ENCODE results near the gene SIRT3. TPM values are rescaled to one million over a fixed set of nuclear protein-coding genes. Genes with fewer than 3 reads are reported as not detected.

The SIRT3 gene
- total and polyA plus RNA-seq, 4 donors: 9.9 to 17.1 (median 14.6) TPM

DNA sequence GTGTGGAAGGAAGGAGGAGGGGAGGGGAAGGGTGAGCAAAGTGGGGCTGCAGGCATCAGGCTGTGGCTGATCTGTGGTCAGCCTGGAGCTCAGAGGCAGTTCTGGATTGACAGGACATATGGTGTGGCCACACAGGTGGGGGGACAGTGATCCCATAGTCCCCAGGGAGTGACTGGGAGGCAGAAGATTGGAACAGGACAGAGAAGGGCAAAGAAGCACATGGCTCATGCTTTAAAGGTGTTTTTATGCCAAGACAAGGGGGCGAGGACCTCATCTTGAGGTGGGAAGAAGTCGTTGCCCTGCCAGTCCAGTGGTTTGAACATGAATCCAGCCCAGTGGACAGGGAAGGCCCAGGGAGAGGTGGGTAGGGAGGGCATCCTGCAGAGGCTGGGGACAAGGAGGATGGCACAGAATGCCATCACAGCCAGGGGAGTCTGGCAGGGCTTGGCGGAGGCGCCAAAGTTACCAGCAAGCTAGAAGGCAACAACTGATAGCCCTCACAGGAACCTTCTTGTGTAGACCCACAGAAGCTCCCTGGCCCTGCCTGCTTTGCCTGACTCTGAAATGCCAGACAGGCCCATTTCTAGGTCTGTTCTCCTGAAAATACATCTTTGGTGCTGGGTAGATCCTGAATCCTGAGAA lies 32.1 kb downstream of the SIRT3 start:
- no peaks in the 10 kb centered on the region for H3K9me3 ChIP-seq (ENCODE audit: control insufficient read depth in 4 of 4, low read length in 3 of 4)
- DNase-seq (ENCODE audit: low spot score): no peak
- H3K4me1 ChIP-seq (ENCODE audit: control insufficient read depth in 4 of 4, insufficient read depth in 4 of 4, low read length in 3 of 4): peaks cover 3 to 24% (median 14%) of the 10 kb centered on the region in 4 donors
- no peak overlapping the region for H3K27ac ChIP-seq (ENCODE audit: low read depth in 1 of 2, low read length in 2 of 2)
- H3K36me3 ChIP-seq (ENCODE audit: control insufficient read depth in 4 of 4, insufficient read depth in 3 of 4, low read depth in 1 of 4, low read length in 3 of 4): peaks cover 5 to 28% (median 9%) of the 10 kb centered on the region in 4 donors
- no peak overlapping the region for H3K4me3 ChIP-seq (ENCODE audit: low read depth in 1 of 3, low read length in 3 of 3)
- WGBS: 95% methylated on average over 4 of the region's 4 CpGs
- no peaks in the 10 kb centered on the region for H3K27me3 ChIP-seq (ENCODE audit: control insufficient read depth in 4 of 4, insufficient read depth in 4 of 4, low read length in 3 of 4)
- no peak overlapping the region for H3K9ac ChIP-seq (ENCODE audit: low read depth in 1 of 2, low read length in 2 of 2)
- TF ChIP-seq FOXA2 (IDR thresholded peaks at IDR 0.05) (no peak), YY1 (IDR thresholded peaks at IDR 0.05) (no peak), GABPA (IDR thresholded peaks at IDR 0.05 in 1 of 2, conservative IDR thresholded peaks at IDR 0.05 in 1 of 2) (no peak), SP1 (IDR thresholded peaks at IDR 0.05) (no peak), EGR1 (IDR thresholded peaks at IDR 0.05; ENCODE audit: low read depth in 2 of 2) (no peak), JUND (IDR thresholded peaks at IDR 0.05) (no peak), HNF4A (conservative IDR thresholded peaks at IDR 0.05) (no peak), NR2F2 (IDR thresholded peaks at IDR 0.05) (no peak)
- TF ChIP-seq, protein P1, sequence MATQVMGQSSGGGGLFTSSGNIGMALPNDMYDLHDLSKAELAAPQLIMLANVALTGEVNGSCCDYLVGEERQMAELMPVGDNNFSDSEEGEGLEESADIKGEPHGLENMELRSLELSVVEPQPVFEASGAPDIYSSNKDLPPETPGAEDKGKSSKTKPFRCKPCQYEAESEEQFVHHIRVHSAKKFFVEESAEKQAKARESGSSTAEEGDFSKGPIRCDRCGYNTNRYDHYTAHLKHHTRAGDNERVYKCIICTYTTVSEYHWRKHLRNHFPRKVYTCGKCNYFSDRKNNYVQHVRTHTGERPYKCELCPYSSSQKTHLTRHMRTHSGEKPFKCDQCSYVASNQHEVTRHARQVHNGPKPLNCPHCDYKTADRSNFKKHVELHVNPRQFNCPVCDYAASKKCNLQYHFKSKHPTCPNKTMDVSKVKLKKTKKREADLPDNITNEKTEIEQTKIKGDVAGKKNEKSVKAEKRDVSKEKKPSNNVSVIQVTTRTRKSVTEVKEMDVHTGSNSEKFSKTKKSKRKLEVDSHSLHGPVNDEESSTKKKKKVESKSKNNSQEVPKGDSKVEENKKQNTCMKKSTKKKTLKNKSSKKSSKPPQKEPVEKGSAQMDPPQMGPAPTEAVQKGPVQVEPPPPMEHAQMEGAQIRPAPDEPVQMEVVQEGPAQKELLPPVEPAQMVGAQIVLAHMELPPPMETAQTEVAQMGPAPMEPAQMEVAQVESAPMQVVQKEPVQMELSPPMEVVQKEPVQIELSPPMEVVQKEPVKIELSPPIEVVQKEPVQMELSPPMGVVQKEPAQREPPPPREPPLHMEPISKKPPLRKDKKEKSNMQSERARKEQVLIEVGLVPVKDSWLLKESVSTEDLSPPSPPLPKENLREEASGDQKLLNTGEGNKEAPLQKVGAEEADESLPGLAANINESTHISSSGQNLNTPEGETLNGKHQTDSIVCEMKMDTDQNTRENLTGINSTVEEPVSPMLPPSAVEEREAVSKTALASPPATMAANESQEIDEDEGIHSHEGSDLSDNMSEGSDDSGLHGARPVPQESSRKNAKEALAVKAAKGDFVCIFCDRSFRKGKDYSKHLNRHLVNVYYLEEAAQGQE (IDR thresholded peaks at IDR 0.05): no peak

DNA sequence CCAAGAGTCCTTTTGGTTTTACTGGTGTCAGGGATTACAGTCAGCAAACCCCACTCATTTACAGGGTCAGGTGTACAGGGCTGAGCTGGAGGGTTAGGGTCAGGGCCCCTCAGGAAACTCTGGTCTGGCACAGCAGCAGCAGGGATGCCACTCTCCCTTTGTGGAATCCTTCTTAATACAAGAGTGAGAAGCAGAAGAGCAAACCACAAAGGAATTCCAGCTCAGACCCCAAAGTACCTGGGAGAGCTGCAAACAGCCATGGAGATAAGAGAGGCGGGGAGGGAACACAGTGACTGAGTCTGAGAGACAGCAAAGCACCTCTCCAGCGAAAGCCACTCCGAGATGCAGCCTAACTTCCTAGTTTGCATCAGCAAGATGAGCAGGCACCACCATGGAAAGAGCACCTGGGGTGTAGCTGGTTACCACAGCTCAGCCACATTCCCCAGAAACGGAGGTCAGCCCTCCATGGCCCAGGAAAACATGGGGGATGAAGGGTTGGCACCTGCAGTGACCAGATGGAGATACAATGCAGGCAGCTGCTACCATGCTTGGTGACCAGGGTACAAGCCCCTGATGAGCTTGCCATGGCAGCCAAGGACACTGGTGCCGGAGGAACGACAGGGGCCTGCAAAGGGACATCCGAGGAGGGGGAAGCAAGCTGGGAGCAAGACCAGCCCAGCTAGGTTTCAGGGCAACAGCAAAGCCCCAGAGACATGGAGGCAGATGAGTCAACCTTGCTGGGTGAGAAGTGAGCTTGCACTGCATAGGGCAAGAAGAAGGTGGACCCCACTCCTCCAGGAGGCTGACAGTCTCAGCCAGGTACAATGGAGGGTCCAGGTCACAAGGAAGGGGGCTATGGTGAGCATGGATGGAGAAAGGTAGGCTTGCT lies 32.8 kb downstream of the SIRT3 start:
- no peak overlapping the region for H3K4me3 ChIP-seq (ENCODE audit: low read depth in 1 of 3, low read length in 3 of 3)
- no peak for DNase-seq (ENCODE audit: low spot score)
- H3K27me3 ChIP-seq (ENCODE audit: control insufficient read depth in 4 of 4, insufficient read depth in 4 of 4, low read length in 3 of 4): no peaks in the 10 kb centered on the region
- no peak overlapping the region for H3K9ac ChIP-seq (ENCODE audit: low read depth in 1 of 2, low read length in 2 of 2)
- H3K27ac ChIP-seq (ENCODE audit: low read depth in 1 of 2, low read length in 2 of 2): no peak overlapping the region
- H3K4me1 ChIP-seq (ENCODE audit: control insufficient read depth in 4 of 4, insufficient read depth in 4 of 4, low read length in 3 of 4): peaks cover 3 to 23% (median 13%) of the 10 kb centered on the region in 4 donors
- TF ChIP-seq TAF1 (conservative IDR thresholded peaks at IDR 0.05): no peak
- TF ChIP-seq, protein P2, sequence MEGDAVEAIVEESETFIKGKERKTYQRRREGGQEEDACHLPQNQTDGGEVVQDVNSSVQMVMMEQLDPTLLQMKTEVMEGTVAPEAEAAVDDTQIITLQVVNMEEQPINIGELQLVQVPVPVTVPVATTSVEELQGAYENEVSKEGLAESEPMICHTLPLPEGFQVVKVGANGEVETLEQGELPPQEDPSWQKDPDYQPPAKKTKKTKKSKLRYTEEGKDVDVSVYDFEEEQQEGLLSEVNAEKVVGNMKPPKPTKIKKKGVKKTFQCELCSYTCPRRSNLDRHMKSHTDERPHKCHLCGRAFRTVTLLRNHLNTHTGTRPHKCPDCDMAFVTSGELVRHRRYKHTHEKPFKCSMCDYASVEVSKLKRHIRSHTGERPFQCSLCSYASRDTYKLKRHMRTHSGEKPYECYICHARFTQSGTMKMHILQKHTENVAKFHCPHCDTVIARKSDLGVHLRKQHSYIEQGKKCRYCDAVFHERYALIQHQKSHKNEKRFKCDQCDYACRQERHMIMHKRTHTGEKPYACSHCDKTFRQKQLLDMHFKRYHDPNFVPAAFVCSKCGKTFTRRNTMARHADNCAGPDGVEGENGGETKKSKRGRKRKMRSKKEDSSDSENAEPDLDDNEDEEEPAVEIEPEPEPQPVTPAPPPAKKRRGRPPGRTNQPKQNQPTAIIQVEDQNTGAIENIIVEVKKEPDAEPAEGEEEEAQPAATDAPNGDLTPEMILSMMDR (IDR thresholded peaks at IDR 0.05; ENCODE audit: low read depth, low read length, missing input control): no peak
- no peak for TF ChIP-seq SP1 (IDR thresholded peaks at IDR 0.05)
- no peak for TF ChIP-seq FOXA1 (IDR thresholded peaks at IDR 0.05)
- no peak for TF ChIP-seq RXRA (IDR thresholded peaks at IDR 0.05)
- TF ChIP-seq RAD21 (IDR thresholded peaks at IDR 0.05): no peak
- TF ChIP-seq EGR1 (IDR thresholded peaks at IDR 0.05; ENCODE audit: low read depth in 2 of 2): no peak
- TF ChIP-seq GABPA (IDR thresholded peaks at IDR 0.05 in 1 of 2, conservative IDR thresholded peaks at IDR 0.05 in 1 of 2): no peak
- TF ChIP-seq, protein P3, sequence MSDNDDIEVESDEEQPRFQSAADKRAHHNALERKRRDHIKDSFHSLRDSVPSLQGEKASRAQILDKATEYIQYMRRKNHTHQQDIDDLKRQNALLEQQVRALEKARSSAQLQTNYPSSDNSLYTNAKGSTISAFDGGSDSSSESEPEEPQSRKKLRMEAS (IDR thresholded peaks at IDR 0.05): no peak
- no peak for TF ChIP-seq YY1 (IDR thresholded peaks at IDR 0.05)
- TF ChIP-seq FOXA2 (IDR thresholded peaks at IDR 0.05): no peak
- TF ChIP-seq, protein P1 (IDR thresholded peaks at IDR 0.05): no peak
- TF ChIP-seq JUND (IDR thresholded peaks at IDR 0.05): no peak
- TF ChIP-seq, protein P4, sequence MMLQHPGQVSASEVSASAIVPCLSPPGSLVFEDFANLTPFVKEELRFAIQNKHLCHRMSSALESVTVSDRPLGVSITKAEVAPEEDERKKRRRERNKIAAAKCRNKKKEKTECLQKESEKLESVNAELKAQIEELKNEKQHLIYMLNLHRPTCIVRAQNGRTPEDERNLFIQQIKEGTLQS (IDR thresholded peaks at IDR 0.05): no peak
- peaks cover 5 to 28% (median 9%) of the 10 kb centered on the region in 4 donors for H3K36me3 ChIP-seq (ENCODE audit: control insufficient read depth in 4 of 4, insufficient read depth in 3 of 4, low read depth in 1 of 4, low read length in 3 of 4)
- WGBS: 94% methylated on average over 7 of the region's 7 CpGs
- no peaks in the 10 kb centered on the region for H3K9me3 ChIP-seq (ENCODE audit: control insufficient read depth in 4 of 4, low read length in 3 of 4)
